DOHH2 (cell line): ENCODE data around the gene LRRC8D.

ENCODE experiments used
- H3F3A ChIP-seq: fragments of 200-600 bp; sonication (generic), shearing (Covaris generic); 2 replicates; pipeline ENCODE4 v1.6.0; 2016; ENCODE audit warnings: antibody characterized with exemption, mild to moderate bottlenecking; ENCODE audit not compliant: control insufficient read depth, insufficient read depth
- H3K27ac ChIP-seq: fragments of 200-600 bp; sonication (generic); 2 replicates; pipeline ENCODE4 v1.5.1; 2014; ENCODE audit warnings: low read depth, mild to moderate bottlenecking, low read length, moderate library complexity
- H3K27me3 ChIP-seq: fragments of 200-600 bp; sonication (generic); 2 replicates; pipeline ENCODE4 v1.6.1; 2014; ENCODE audit warnings: mild to moderate bottlenecking, low read length, mixed read lengths; ENCODE audit not compliant: control insufficient read depth
- H3K36me3 ChIP-seq: fragments of 200-600 bp; sonication (generic); 2 replicates; pipeline ENCODE4 v1.6.1; 2014; ENCODE audit warnings: mild to moderate bottlenecking, low read length, moderate library complexity, mixed read lengths; ENCODE audit not compliant: control insufficient read depth
- H3K4me1 ChIP-seq: fragments of 200-600 bp; sonication (generic); 2 replicates; pipeline ENCODE4 v1.6.1; 2014; ENCODE audit warnings: mild to moderate bottlenecking, low read length, mixed read lengths; ENCODE audit not compliant: control insufficient read depth
- H3K4me2 ChIP-seq: fragments of 200-600 bp; sonication (generic); 2 replicates; pipeline ENCODE4 v1.6.0; 2014; ENCODE audit warnings: mild to moderate bottlenecking, low read length, moderate library complexity
- H3K4me3 ChIP-seq: fragments of 200-600 bp; sonication (generic); 2 replicates; pipeline ENCODE4 v1.5.1; 2014; ENCODE audit warnings: mild to moderate bottlenecking, low read length, mixed read lengths
- H3K79me2 ChIP-seq: fragments of 200-600 bp; sonication (generic); 2 replicates; pipeline ENCODE4 v1.6.1; 2014; ENCODE audit warnings: mild to moderate bottlenecking, low read length, mixed read lengths; ENCODE audit not compliant: control insufficient read depth
- H3K9me2 ChIP-seq: fragments of 200-600 bp; sonication (generic); replicated peaks from 2 replicates; pipeline ENCODE4 v1.6.1; 2014; ENCODE audit warnings: mild to moderate bottlenecking, low read length, mixed read lengths; ENCODE audit not compliant: control insufficient read depth
- H3K9me3 ChIP-seq: fragments of 200-600 bp; sonication (generic); 2 replicates; pipeline ENCODE4 v1.6.1; 2014; ENCODE audit warnings: antibody characterized with exemption, low read length, mixed read lengths; ENCODE audit not compliant: control insufficient read depth, insufficient read depth
- H4K20me1 ChIP-seq: fragments of 200-600 bp; sonication (generic); 2 replicates; pipeline ENCODE4 v1.6.0; 2014; ENCODE audit warnings: low read depth, mild to moderate bottlenecking, antibody characterized with exemption, low read length, moderate library complexity; ENCODE audit not compliant: control insufficient read depth, insufficient read depth
- EZH2phosphoT487 ChIP-seq: fragments of 200-600 bp; sonication (generic); IDR thresholded peaks from 2 replicates; pipeline ENCODE4 v1.6.1; 2017; ENCODE audit warnings: borderline replicate concordance, mild to moderate bottlenecking, antibody characterized with exemption, low read length, moderate library complexity, mixed read lengths
- TF ChIP-seq, protein P1 (sequence below): fragments of 200-600 bp; sonication (generic); IDR thresholded peaks from one replicate; pipeline ENCODE4 v1.5.1; 2014; ENCODE audit warnings: antibody characterized with exemption, mild to moderate bottlenecking, low read depth, low read length; ENCODE audit not compliant: poor library complexity, severe bottlenecking

The LRRC8D gene

DNA sequence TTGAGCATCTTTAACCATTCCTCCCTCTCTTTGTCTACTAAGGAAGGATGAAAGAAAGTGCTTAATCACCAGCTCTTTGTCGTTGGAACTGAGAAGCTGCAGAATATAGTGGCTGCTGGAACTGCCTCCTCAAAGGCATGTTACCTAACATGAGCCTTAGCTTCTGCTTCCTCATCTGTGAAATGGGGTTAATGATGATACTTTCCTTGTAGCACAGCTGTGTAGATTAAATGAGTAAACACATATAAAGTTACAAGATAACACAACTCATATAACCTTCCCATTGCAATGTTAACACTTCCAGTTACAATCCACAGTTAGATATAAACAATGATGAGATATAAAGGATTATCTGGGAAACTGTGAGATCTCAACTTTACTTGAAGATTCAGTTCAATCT is 125.7 kb downstream of the LRRC8D start:
- Histone ChIP-seq H3K27me3 (no peaks in the 10 kb centered on the region), H3K36me3 (no peaks in the 10 kb centered on the region), H3K4me1 (peaks cover 18% of the 10 kb centered on the region), H3K4me3 (no peak overlapping the region), H3K79me2 (no peaks in the 10 kb centered on the region), H4K20me1 (no peaks in the 10 kb centered on the region), H3F3A (no peaks in the 10 kb centered on the region), H3K9me3 (no peaks in the 10 kb centered on the region), H3K27ac (no peak overlapping the region), H3K4me2 (no peak overlapping the region), H3K9me2 (no peaks in the 10 kb centered on the region)
- TF ChIP-seq, protein P1, sequence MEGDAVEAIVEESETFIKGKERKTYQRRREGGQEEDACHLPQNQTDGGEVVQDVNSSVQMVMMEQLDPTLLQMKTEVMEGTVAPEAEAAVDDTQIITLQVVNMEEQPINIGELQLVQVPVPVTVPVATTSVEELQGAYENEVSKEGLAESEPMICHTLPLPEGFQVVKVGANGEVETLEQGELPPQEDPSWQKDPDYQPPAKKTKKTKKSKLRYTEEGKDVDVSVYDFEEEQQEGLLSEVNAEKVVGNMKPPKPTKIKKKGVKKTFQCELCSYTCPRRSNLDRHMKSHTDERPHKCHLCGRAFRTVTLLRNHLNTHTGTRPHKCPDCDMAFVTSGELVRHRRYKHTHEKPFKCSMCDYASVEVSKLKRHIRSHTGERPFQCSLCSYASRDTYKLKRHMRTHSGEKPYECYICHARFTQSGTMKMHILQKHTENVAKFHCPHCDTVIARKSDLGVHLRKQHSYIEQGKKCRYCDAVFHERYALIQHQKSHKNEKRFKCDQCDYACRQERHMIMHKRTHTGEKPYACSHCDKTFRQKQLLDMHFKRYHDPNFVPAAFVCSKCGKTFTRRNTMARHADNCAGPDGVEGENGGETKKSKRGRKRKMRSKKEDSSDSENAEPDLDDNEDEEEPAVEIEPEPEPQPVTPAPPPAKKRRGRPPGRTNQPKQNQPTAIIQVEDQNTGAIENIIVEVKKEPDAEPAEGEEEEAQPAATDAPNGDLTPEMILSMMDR: no peak

DNA sequence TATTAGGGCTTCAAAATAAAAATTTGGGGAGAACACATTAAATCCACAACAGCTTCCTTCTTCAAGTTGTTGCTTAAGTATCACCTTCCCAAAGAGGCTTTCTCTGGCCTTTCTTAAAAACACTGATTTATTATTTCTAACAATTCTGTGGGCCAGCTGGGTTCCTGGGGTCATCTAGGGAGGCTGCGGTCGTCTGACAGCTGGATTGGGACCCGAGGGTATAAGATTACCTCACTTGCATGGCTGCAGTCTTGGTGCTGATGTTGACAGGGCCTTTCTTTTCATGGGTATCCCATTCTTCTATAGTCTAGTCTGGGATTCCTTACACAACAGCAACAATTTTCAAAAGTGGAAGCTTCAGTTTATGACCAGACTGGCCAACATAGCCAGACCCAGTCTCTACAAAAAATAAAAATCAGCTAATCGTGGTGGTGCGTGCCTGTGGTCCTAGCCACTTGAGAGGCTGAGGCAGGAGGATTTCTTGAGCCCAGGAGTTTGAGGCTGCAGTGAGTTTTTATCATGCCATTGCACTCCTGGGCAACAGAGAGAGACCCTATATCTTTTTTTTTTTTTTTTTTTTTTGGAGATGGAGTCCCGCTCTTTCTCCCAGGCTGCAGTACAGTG is 128.0 kb downstream of the LRRC8D start:
- Histone ChIP-seq H3F3A (no peaks in the 10 kb centered on the region), H3K27me3 (no peaks in the 10 kb centered on the region), H3K9me2 (no peaks in the 10 kb centered on the region), H3K27ac (no peak overlapping the region), H3K9me3 (no peaks in the 10 kb centered on the region), H3K4me2 (no peak overlapping the region), H3K4me3 (no peak overlapping the region), H3K4me1 (peaks cover 27% of the 10 kb centered on the region), H4K20me1 (no peaks in the 10 kb centered on the region), H3K36me3 (no peaks in the 10 kb centered on the region), H3K79me2 (no peaks in the 10 kb centered on the region)
- TF ChIP-seq, protein P1: no peak
- no peak for TF ChIP-seq EZH2phosphoT487

DNA sequence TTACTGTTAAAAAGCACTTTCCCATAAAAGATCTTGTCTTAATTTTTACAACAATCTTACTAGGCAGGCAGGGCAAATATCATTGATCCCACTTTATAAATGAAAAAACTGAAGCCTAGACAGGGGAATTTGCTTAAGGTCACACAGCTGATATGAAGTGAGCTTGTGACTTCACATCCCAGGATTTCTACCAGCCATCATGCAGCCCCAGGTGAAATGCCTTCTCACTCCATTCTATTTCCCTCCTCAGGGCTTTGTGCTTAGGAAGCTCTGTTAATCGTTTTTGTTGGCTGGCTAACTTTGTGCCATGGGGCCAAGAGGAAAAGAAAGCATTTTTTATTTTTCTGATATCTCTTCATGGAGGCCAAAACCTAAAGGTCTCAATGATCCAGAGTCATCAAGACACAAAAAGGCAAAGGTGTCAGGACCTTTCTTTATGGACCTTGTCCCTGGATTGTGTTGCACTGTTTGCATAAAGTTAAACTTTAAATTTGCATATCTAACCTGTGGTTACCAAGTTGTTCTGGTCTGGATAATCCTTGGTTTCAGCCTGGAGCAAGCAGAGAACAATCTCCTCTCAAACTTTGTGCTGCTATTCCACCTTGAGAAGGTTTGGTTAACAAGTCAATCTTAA is 129.3 kb downstream of the LRRC8D start:
- Histone ChIP-seq H3K9me2 (no peaks in the 10 kb centered on the region), H3K27ac (no peak overlapping the region), H3K4me1 (peaks cover 32% of the 10 kb centered on the region), H3K4me3 (no peak overlapping the region), H4K20me1 (no peaks in the 10 kb centered on the region), H3F3A (no peaks in the 10 kb centered on the region), H3K79me2 (no peaks in the 10 kb centered on the region), H3K9me3 (no peaks in the 10 kb centered on the region), H3K27me3 (no peaks in the 10 kb centered on the region), H3K4me2 (no peak overlapping the region), H3K36me3 (no peaks in the 10 kb centered on the region)
- no peak for TF ChIP-seq EZH2phosphoT487
- TF ChIP-seq, protein P1: no peak
